ENCODE measurements around the gene PIEZO2.

DNA sequence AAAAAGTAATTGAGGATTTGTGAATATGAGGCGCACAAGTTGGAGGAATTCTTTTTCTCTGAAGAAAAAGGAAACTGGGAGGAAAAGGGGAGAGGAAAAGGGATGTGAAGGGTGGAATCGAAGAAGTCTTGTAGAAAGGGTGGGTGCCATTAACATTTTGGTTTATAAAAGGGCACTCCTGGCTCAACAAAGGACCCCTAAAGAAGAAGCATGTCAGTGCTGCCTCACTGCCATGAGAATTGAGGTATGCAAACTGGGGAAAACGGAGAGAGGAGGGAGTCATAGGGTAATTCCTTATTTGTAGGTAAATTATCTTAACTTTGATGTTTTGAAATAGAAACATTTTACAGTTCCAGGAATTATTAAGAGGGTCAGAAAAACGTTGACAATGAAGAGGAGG lies 416.4 kb downstream of the PIEZO2 start:
- TF ChIP-seq EP300 (IDR thresholded peaks at IDR 0.05) (no peak), POLR2A (IDR thresholded peaks at IDR 0.05) (no peak)
- TF ChIP-seq, protein P1, sequence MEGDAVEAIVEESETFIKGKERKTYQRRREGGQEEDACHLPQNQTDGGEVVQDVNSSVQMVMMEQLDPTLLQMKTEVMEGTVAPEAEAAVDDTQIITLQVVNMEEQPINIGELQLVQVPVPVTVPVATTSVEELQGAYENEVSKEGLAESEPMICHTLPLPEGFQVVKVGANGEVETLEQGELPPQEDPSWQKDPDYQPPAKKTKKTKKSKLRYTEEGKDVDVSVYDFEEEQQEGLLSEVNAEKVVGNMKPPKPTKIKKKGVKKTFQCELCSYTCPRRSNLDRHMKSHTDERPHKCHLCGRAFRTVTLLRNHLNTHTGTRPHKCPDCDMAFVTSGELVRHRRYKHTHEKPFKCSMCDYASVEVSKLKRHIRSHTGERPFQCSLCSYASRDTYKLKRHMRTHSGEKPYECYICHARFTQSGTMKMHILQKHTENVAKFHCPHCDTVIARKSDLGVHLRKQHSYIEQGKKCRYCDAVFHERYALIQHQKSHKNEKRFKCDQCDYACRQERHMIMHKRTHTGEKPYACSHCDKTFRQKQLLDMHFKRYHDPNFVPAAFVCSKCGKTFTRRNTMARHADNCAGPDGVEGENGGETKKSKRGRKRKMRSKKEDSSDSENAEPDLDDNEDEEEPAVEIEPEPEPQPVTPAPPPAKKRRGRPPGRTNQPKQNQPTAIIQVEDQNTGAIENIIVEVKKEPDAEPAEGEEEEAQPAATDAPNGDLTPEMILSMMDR (IDR thresholded peaks at IDR 0.05) = no peak
